Measurements from ENCODE around the gene CCRL2. TPM values are rescaled to one million over a fixed set of nuclear protein-coding genes. Genes with fewer than 3 reads are reported as not detected.

Gene CCRL2
- total RNA-seq, 2 donors from 2014 or later, result 0.41 to 4.4 TPM

DNA sequence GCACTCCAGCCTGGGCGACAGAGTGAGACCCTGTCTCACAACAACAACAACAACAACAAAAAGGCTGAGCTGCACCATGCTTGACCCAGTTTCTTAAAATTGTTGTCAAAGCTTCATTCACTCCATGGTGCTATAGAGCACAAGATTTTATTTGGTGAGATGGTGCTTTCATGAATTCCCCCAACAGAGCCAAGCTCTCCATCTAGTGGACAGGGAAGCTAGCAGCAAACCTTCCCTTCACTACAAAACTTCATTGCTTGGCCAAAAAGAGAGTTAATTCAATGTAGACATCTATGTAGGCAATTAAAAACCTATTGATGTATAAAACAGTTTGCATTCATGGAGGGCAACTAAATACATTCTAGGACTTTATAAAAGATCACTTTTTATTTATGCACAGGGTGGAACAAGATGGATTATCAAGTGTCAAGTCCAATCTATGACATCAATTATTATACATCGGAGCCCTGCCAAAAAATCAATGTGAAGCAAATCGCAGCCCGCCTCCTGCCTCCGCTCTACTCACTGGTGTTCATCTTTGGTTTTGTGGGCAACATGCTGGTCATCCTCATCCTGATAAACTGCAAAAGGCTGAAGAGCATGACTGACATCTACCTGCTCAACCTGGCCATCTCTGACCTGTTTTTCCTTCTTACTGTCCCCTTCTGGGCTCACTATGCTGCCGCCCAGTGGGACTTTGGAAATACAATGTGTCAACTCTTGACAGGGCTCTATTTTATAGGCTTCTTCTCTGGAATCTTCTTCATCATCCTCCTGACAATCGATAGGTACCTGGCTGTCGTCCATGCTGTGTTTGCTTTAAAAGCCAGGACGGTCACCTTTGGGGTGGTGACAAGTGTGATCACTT, 34.3 kb upstream of the CCRL2 start:
- H3K36me3 ChIP-seq, result no peaks in the 10 kb centered on the region
- no peaks in the 10 kb centered on the region for H3K9me3 ChIP-seq
- no peak for DNase-seq (ENCODE audit: low spot score)
- H3K27ac ChIP-seq, result no peak overlapping the region
- TF ChIP-seq, protein P1, sequence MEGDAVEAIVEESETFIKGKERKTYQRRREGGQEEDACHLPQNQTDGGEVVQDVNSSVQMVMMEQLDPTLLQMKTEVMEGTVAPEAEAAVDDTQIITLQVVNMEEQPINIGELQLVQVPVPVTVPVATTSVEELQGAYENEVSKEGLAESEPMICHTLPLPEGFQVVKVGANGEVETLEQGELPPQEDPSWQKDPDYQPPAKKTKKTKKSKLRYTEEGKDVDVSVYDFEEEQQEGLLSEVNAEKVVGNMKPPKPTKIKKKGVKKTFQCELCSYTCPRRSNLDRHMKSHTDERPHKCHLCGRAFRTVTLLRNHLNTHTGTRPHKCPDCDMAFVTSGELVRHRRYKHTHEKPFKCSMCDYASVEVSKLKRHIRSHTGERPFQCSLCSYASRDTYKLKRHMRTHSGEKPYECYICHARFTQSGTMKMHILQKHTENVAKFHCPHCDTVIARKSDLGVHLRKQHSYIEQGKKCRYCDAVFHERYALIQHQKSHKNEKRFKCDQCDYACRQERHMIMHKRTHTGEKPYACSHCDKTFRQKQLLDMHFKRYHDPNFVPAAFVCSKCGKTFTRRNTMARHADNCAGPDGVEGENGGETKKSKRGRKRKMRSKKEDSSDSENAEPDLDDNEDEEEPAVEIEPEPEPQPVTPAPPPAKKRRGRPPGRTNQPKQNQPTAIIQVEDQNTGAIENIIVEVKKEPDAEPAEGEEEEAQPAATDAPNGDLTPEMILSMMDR (IDR thresholded peaks at IDR 0.05), result no peak
- no peaks in the 10 kb centered on the region for H3K27me3 ChIP-seq (replicated peaks; ENCODE audit: insufficient read depth)
- H3K4me3 ChIP-seq, result no peak overlapping the region
- no peaks in the 10 kb centered on the region for H3K4me1 ChIP-seq (ENCODE audit: control insufficient read depth in 1 of 2, low read depth in 2 of 2)
- ATAC-seq (ENCODE audit: insufficient number of reproducible peaks, low FRiP score, low read depth), result no peak

DNA sequence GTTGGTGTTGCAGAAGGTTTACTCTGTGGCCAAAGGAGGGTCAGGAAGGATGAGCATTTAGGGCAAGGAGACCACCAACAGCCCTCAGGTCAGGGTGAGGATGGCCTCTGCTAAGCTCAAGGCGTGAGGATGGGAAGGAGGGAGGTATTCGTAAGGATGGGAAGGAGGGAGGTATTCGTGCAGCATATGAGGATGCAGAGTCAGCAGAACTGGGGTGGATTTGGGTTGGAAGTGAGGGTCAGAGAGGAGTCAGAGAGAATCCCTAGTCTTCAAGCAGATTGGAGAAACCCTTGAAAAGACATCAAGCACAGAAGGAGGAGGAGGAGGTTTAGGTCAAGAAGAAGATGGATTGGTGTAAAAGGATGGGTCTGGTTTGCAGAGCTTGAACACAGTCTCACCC, 32.3 kb upstream of the CCRL2 start:
- no peak for DNase-seq (ENCODE audit: low spot score)
- Histone ChIP-seq H3K4me1 (ENCODE audit: control insufficient read depth in 1 of 2, low read depth in 2 of 2) (no peaks in the 10 kb centered on the region), H3K27ac (no peak overlapping the region), H3K9me3 (no peaks in the 10 kb centered on the region), H3K36me3 (no peaks in the 10 kb centered on the region), H3K4me3 (no peak overlapping the region), H3K27me3 (replicated peaks; ENCODE audit: insufficient read depth) (no peaks in the 10 kb centered on the region)
- ATAC-seq (ENCODE audit: insufficient number of reproducible peaks, low FRiP score, low read depth), result no peak
- TF ChIP-seq, protein P1 (IDR thresholded peaks at IDR 0.05), result no peak

DNA sequence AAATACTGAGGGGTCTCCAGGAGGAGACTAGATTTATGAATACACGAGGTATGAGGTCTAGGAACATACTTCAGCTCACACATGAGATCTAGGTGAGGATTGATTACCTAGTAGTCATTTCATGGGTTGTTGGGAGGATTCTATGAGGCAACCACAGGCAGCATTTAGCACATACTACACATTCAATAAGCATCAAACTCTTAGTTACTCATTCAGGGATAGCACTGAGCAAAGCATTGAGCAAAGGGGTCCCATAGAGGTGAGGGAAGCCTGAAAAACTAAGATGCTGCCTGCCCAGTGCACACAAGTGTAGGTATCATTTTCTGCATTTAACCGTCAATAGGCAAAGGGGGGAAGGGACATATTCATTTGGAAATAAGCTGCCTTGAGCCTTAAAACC, 31.8 kb upstream of the CCRL2 start:
- no peak for ATAC-seq (ENCODE audit: insufficient number of reproducible peaks, low FRiP score, low read depth)
- H3K36me3 ChIP-seq, result no peaks in the 10 kb centered on the region
- TF ChIP-seq, protein P1 (IDR thresholded peaks at IDR 0.05), result no peak

DNA sequence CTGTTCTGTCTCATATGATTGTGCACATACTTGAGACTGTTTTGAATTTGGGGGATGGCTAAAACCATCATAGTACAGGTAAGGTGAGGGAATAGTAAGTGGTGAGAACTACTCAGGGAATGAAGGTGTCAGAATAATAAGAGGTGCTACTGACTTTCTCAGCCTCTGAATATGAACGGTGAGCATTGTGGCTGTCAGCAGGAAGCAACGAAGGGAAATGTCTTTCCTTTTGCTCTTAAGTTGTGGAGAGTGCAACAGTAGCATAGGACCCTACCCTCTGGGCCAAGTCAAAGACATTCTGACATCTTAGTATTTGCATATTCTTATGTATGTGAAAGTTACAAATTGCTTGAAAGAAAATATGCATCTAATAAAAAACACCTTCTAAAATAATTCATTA, 31.2 kb upstream of the CCRL2 start:
- ATAC-seq (ENCODE audit: insufficient number of reproducible peaks, low FRiP score, low read depth) (no peak), DNase-seq (ENCODE audit: low spot score) (no peak)
- H3K9me3 ChIP-seq, result no peaks in the 10 kb centered on the region
- no peak overlapping the region for H3K4me3 ChIP-seq
- no peaks in the 10 kb centered on the region for H3K27me3 ChIP-seq (replicated peaks; ENCODE audit: insufficient read depth)
- no peak overlapping the region for H3K27ac ChIP-seq
- peaks cover 4% of the 10 kb centered on the region in 2 donors for H3K4me1 ChIP-seq (ENCODE audit: control insufficient read depth in 1 of 2, low read depth in 2 of 2)
- TF ChIP-seq, protein P1 (IDR thresholded peaks at IDR 0.05), result no peak
- H3K36me3 ChIP-seq, result no peaks in the 10 kb centered on the region

More for the DNA sequence above, 31.8 kb upstream of the CCRL2 start:
- Histone ChIP-seq H3K4me1 (ENCODE audit: control insufficient read depth in 1 of 2, low read depth in 2 of 2) (no peaks in the 10 kb centered on the region), H3K9me3 (no peaks in the 10 kb centered on the region), H3K27me3 (replicated peaks; ENCODE audit: insufficient read depth) (no peaks in the 10 kb centered on the region), H3K4me3 (no peak overlapping the region), H3K27ac (no peak overlapping the region)
- DNase-seq (ENCODE audit: low spot score), result no peak

DNA sequence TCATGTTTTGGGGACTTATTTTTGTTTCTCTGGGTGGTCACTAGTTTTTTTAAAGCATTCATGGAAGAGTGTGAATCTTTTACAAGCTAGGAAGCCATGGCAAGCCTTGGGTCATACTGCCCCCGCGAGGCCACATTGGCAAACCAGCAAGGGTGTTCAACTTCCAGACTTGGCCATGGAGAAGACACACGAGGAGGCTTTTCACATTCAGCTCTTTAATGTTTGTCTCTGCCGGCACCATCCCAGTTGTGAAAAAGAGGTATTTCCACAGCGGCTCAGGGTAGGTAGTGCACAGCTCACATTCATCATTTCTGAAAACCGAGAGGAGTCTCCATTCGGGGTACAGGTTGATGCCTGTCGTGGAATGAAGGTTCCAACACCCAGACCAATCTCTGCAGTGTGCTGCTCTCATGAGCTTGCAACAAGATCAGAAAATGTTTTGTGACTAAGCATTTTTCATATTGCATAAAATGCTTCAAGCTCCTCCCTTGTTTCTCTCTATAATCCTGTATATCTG, 28.6 kb upstream of the CCRL2 start:
- ATAC-seq (ENCODE audit: insufficient number of reproducible peaks, low FRiP score, low read depth), result no peak
- Histone ChIP-seq H3K4me3 (no peak overlapping the region), H3K9me3 (no peaks in the 10 kb centered on the region), H3K4me1 (ENCODE audit: control insufficient read depth in 1 of 2, low read depth in 2 of 2) (peaks cover 5 to 7% of the 10 kb centered on the region in 2 donors), H3K27ac (no peak overlapping the region), H3K27me3 (replicated peaks; ENCODE audit: insufficient read depth) (no peaks in the 10 kb centered on the region), H3K36me3 (no peaks in the 10 kb centered on the region)
- TF ChIP-seq, protein P1 (IDR thresholded peaks at IDR 0.05), result no peak
- no peak for DNase-seq (ENCODE audit: low spot score)

Data from thoracic aorta (tissue), 2 donors.